DOHH2 (cell line): ENCODE results near the gene PEAR1.

Experiments used
- EZH2phosphoT487 ChIP-seq: fragments of 200-600 bp; sonication (generic); IDR thresholded peaks from 2 replicates; pipeline ENCODE4 v1.6.1; 2017; ENCODE audit warnings: borderline replicate concordance, mild to moderate bottlenecking, antibody characterized with exemption, low read length, moderate library complexity, mixed read lengths
- TF ChIP-seq, protein P1 (sequence below): fragments of 200-600 bp; sonication (generic); IDR thresholded peaks from one replicate; pipeline ENCODE4 v1.5.1; 2014; ENCODE audit warnings: antibody characterized with exemption, mild to moderate bottlenecking, low read depth, low read length; ENCODE audit not compliant: poor library complexity, severe bottlenecking

DNA sequence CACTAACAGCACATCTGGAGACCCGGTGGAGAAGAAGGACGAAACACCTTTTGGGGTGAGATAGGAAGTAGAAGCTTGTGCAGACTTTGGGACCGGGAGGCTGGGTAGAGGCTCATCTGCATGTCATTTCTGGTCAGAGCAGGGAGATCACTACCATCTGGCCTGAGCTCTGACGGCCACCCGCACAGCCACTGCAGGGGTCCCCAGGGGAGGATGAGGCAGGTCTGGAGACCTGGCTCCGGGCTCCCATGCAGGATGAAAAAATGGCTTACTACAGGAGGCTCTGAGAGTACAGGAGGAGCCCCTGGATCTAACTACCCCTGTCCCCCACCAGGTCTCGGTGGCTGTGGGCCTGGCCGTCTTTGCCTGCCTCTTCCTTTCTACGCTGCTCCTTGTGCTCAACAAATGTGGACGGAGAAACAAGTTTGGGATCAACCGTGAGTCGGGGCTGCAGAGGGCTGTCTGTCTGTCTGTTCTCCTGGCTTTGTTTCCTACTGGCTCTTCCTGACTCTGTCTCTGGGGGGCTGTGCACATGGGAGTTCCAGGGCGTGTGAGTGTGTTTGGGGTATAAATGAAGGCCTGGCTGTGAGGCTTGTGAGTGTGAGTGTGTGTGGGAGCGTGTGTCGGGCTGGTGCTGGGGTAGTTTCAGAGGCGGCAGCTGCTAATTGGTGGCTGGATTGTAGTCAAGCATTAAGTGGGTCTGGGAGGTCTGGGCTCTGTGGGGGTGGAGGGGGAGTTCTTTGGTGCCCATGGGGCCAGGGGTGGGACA, 18.8 kb upstream of the PEAR1 start:
- TF ChIP-seq, protein P1, sequence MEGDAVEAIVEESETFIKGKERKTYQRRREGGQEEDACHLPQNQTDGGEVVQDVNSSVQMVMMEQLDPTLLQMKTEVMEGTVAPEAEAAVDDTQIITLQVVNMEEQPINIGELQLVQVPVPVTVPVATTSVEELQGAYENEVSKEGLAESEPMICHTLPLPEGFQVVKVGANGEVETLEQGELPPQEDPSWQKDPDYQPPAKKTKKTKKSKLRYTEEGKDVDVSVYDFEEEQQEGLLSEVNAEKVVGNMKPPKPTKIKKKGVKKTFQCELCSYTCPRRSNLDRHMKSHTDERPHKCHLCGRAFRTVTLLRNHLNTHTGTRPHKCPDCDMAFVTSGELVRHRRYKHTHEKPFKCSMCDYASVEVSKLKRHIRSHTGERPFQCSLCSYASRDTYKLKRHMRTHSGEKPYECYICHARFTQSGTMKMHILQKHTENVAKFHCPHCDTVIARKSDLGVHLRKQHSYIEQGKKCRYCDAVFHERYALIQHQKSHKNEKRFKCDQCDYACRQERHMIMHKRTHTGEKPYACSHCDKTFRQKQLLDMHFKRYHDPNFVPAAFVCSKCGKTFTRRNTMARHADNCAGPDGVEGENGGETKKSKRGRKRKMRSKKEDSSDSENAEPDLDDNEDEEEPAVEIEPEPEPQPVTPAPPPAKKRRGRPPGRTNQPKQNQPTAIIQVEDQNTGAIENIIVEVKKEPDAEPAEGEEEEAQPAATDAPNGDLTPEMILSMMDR: no peak
- TF ChIP-seq EZH2phosphoT487: no peak
